Parathyroid adenoma (tissue), 2 donors: ENCODE data around the gene FAIM2.

Experiments used
- H2AFZ ChIP-seq: fragments of 300-600 bp; sonication (generic); one replicate; pipeline ENCODE4 v1.7.0; 2017; ENCODE audit warnings: antibody characterized with exemption, mild to moderate bottlenecking
- H3K27ac ChIP-seq: fragments of 300-600 bp; sonication (generic); one replicate; pipeline ENCODE4 v1.7.0; 2017
- H3K27me3 ChIP-seq: fragments of 300-600 bp; sonication (generic); one replicate; pipeline ENCODE4 v1.7.0; 2017; ENCODE audit warnings: low read length; ENCODE audit not compliant: control insufficient read depth, insufficient read depth
- H3K36me3 ChIP-seq: fragments of 300-600 bp; sonication (generic); one replicate; pipeline ENCODE4 v1.7.0; 2017; ENCODE audit warnings: low read length; ENCODE audit not compliant: control insufficient read depth, insufficient read depth
- H3K4me1 ChIP-seq: fragments of 300-600 bp; sonication (generic); one replicate; pipeline ENCODE4 v1.7.0; 2017; ENCODE audit warnings: control low read depth
- H3K4me2 ChIP-seq: fragments of 300-600 bp; sonication (generic); one replicate; pipeline ENCODE4 v1.7.0; 2017; ENCODE audit warnings: low read length
- H3K4me3 ChIP-seq: fragments of 300-600 bp; sonication (generic); one replicate; pipeline ENCODE4 v1.7.0; 2017; ENCODE audit warnings: low read depth, low read length
- H3K79me2 ChIP-seq: fragments of 300-600 bp; sonication (generic); one replicate; pipeline ENCODE4 v1.7.0; 2017; ENCODE audit warnings: control low read depth
- H3K9ac ChIP-seq: fragments of 300-600 bp; sonication (generic); one replicate; pipeline ENCODE4 v1.7.0; 2017; ENCODE audit warnings: mild to moderate bottlenecking
- H3K9me3 ChIP-seq: fragments of 300-600 bp; sonication (generic); one replicate; pipeline ENCODE4 v1.7.0; 2017; ENCODE audit warnings: low read length; ENCODE audit not compliant: control insufficient read depth
- TF ChIP-seq, protein P1 (sequence below): fragments of 300-600 bp; sonication (generic); IDR thresholded peaks from one replicate; pipeline ENCODE4 v1.7.0; 2017; ENCODE audit warnings: antibody characterized with exemption, mild to moderate bottlenecking
- donor health status: primary hyperparathyroidism.

FAIM2 gene

DNA sequence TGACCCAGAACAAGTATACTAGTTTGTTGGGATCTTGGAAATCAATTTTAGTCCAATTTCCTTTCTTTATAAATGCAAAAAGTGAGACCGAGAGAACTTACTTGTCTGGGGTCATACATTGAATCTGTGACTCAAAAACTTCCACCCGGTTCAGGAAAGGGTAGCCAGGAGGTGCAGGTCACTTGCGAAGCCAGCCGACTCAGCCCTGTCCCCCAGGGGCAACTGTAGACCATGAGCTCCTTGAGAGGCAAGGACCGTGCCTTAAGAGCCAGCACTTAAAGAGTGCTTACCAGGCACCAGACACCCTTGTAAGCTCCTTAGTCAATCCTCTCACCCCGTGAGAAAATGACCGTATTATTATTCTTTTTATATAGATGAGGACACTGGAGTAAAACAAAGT is 60.3 kb downstream of the FAIM2 start:
- H3K79me2 ChIP-seq: no peaks in the 10 kb centered on the region

DNA sequence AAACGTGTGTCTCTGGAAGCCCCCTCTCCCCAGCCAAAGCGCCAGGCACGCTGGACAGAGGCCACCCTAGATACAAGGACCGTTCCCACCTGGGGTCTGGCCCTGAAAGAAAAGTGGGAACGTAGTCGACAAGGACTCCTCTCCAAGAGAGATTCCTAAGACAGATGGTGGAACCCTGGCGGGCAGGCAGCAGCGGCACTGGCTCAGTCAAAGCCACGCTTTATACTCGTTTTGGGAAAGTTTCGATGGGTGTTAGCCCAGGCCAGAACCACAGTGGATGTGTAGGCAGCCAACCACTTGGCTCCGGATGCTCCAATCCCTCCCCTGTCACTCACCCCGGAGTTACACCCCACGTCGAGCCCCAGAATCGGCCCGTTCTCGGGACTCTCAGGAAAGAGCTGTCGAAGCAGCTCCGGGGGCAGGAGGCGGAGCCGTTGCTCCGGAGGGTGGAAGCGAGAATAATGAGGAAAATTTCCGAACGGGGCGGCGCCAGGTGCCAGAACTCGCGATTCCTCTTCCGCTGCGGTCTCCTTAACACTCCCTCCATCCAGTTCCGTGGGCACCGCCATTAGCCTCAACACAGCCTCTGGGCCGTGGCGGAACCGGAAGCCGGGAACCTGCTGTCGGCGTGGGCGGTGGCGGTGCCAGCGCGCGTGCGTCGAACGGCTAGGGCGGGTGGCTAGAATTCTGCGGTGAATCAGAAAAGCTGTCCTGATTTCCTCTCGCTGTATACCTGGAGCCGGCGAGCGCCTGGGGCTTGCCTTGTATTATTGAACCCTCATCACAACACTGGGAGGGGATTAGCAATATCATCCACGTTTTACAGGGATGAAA is 61.0 kb downstream of the FAIM2 start, which contains the start of gene BCDIN3D:
Gene BCDIN3D (minus strand): TSS at position 588 of the 834 bp plus-strand sequence. CDS start 19 bp downstream, at position 569.
- Histone ChIP-seq H2AFZ (peak within 1 kb of the TSS; percentile 77), H3K4me2 (peak within 1 kb of the TSS; percentile 98), H3K4me3 (peak within 1 kb of the TSS; percentile 94), H3K27ac (peak within 1 kb of the TSS; percentile 92), H3K36me3 (no peaks in the 10 kb centered on the region), H3K27me3 (no peaks in the 10 kb centered on the region), H3K9me3 (no peaks in the 10 kb centered on the region), H3K79me2 (no peaks in the 10 kb centered on the region), H3K4me1 (peaks cover 12% of the 10 kb centered on the region), H3K9ac (peak within 1 kb of the TSS; percentile 21)
- TF ChIP-seq, protein P1, sequence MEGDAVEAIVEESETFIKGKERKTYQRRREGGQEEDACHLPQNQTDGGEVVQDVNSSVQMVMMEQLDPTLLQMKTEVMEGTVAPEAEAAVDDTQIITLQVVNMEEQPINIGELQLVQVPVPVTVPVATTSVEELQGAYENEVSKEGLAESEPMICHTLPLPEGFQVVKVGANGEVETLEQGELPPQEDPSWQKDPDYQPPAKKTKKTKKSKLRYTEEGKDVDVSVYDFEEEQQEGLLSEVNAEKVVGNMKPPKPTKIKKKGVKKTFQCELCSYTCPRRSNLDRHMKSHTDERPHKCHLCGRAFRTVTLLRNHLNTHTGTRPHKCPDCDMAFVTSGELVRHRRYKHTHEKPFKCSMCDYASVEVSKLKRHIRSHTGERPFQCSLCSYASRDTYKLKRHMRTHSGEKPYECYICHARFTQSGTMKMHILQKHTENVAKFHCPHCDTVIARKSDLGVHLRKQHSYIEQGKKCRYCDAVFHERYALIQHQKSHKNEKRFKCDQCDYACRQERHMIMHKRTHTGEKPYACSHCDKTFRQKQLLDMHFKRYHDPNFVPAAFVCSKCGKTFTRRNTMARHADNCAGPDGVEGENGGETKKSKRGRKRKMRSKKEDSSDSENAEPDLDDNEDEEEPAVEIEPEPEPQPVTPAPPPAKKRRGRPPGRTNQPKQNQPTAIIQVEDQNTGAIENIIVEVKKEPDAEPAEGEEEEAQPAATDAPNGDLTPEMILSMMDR: no peak

More for the DNA sequence above, 60.3 kb downstream of the FAIM2 start:
- TF ChIP-seq, protein P1: no peak
- Histone ChIP-seq H2AFZ (peak overlapping the region; percentile 77), H3K36me3 (no peaks in the 10 kb centered on the region), H3K4me3 (peak overlapping the region; percentile 94), H3K4me1 (peaks cover 12% of the 10 kb centered on the region), H3K9ac (no peak overlapping the region), H3K4me2 (peak overlapping the region; percentile 98), H3K27me3 (no peaks in the 10 kb centered on the region), H3K27ac (peak overlapping the region; percentile 92), H3K9me3 (no peaks in the 10 kb centered on the region)

DNA sequence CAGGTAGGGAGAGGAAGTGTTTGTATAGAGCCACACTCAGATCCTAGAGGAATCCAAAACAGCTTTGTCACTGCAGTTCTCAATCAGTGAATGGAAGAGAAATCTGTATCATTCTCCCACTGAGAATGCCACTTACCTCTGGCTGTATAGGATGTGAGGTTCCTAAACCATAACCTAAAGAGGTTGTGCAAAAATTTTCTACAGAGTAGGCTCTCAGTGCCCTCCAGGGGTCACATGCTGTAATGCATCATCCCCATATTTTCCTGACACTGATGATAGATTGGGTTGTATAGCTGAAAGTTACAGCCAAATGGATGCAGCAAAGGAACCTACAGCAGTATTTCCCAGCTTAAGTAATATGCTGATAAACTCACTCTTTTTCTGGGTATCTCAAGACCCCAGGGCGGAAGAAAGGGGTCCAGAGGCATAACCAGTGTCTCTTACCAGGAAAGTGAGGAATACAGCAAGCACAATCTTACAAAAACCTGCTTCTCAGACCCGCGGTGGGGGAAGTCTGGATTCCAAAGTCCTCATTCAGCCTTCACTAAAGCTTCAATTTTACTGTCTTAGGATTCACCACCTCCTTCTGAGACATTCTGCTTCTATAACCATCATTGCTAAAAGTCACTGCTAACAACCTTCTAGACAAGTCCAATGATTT is 64.6 kb downstream of the FAIM2 start:
- TF ChIP-seq, protein P1: peak; percentile 74
- peaks cover 12% of the 10 kb centered on the region for H3K4me1 ChIP-seq
- H3K36me3 ChIP-seq: no peaks in the 10 kb centered on the region
- no peak overlapping the region for H2AFZ ChIP-seq
- no peak overlapping the region for H3K27ac ChIP-seq
- peaks cover 5% of the 10 kb centered on the region for H3K79me2 ChIP-seq
- no peaks in the 10 kb centered on the region for H3K27me3 ChIP-seq
- H3K4me3 ChIP-seq: no peak overlapping the region
- H3K9ac ChIP-seq: no peak overlapping the region
- no peaks in the 10 kb centered on the region for H3K9me3 ChIP-seq
- no peak overlapping the region for H3K4me2 ChIP-seq

DNA sequence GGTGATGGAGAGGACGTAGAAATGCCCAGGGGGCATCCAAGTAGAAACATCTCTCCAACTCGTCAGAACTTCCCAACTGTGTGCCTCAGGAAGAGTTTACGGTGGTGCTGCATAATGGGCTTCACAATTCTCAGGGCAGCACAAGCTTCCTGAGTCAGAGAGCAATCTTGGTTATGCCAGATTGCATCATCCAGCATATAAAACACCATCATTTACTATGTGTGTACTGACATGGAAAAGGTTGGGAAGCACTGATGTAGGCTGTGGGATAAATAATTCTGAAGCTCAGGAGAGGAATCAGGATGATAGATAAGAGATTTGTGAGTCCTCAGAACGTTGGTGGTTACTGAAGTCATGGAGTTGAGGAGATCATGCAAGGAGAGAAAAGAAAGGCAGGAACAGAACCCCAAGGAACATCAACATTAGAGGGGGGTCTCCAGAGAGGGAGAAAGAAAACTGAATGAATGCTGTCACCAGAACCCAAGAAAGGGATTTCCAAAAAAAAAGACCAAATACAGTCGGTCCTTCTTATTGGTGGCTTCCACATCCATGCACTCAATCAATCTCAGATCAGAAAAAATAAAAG is 70.8 kb downstream of the FAIM2 start:
- Histone ChIP-seq H3K79me2 (peaks cover 5% of the 10 kb centered on the region), H3K27ac (no peak overlapping the region), H3K9ac (no peak overlapping the region), H3K27me3 (no peaks in the 10 kb centered on the region), H3K9me3 (no peaks in the 10 kb centered on the region), H2AFZ (no peak overlapping the region), H3K4me2 (no peak overlapping the region), H3K36me3 (no peaks in the 10 kb centered on the region), H3K4me1 (no peaks in the 10 kb centered on the region), H3K4me3 (no peak overlapping the region)
- TF ChIP-seq, protein P1: no peak
